RWPE1 (cell line): Measurements from ENCODE around the gene UBAP1L.
"Not testable (repeated sequence)": the region's sequence is repeated elsewhere in the genome, so short reads cannot be mapped to it uniquely, and the experiment has no call there.

Experiments used
- CTCF ChIA-PET: fragments of 350-600 bp; sonication (Branson Sonifier 250); formaldehyde crosslinking; extraction: SDS; loops from one replicate; lab custom pipeline; 2021; lab: Yijun Ruan, JAX
- POLR2A ChIA-PET: fragments of 400-600 bp; formaldehyde crosslinking; extraction: SDS; loops from one replicate; lab custom pipeline; 2020; ENCODE audit warnings: antibody characterized with exemption; ENCODE audit not compliant: low non-redundant PET; lab: Yijun Ruan, JAX
- DNase-seq: peaks from one replicate; pipeline ENCODE4 v3.0.0; 2012; ENCODE audit warnings: low spot score
- H3K27ac ChIP-seq: fragments of 450-650 bp; 2 replicates; pipeline ENCODE4 v1.5.1; 2017
- TF ChIP-seq, protein P1 (sequence below): fragments of 450-650 bp; conservative IDR thresholded peaks from 2 replicates; pipeline ENCODE4 v1.5.1; 2017; ENCODE audit warnings: low read depth, mild to moderate bottlenecking

UBAP1L gene

DNA sequence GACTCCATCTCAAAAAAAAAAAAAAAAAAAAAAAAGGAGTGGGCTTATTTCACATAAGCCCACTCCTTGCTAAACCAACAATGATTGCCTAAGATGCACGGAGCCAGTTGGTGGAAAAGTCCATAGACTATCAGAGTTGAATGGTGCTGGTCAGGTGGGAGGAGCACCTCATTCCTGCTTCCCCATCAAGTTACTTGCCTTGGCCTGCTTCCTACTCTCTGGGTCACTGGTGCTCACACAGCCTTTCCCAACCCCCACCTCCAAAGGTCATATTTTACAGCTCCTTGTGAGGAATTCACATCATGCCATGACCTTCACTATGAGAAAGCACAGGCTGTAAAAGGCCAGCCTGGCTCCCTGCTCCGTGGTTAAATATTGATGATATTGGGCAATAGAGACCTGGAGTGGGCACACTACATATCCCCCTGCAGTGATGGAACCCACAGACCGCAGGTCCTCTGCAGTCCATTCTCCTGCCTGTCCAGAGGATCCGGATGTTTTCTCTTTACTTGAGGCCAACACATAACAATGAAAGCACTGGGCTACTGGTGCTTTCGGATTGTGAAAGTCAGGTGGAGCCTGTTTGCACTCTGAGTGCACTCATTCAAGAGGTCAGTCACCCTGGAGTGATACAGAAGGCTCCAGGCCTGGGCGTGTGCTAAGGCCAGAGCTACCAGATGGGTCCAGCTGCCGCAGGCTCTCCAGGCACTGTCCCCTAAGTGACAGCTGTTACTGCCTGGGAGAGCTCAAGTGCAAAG, 70.1 kb downstream of the UBAP1L start, which contains the start of gene SLC51B:
TSS of gene SLC51B (plus strand) at position 664 of the 758 bp plus-strand sequence. CDS start 4,618 bp downstream, outside the sequence.
- POLR2A ChIA-PET, result no interaction called here
- CTCF ChIA-PET, result interaction anchor here (0.6 kb wide), 1 partner anchor 58 kb away, joined by 4 read pairs; no protein-coding TSS in a partner anchor
- TF ChIP-seq, protein P1, sequence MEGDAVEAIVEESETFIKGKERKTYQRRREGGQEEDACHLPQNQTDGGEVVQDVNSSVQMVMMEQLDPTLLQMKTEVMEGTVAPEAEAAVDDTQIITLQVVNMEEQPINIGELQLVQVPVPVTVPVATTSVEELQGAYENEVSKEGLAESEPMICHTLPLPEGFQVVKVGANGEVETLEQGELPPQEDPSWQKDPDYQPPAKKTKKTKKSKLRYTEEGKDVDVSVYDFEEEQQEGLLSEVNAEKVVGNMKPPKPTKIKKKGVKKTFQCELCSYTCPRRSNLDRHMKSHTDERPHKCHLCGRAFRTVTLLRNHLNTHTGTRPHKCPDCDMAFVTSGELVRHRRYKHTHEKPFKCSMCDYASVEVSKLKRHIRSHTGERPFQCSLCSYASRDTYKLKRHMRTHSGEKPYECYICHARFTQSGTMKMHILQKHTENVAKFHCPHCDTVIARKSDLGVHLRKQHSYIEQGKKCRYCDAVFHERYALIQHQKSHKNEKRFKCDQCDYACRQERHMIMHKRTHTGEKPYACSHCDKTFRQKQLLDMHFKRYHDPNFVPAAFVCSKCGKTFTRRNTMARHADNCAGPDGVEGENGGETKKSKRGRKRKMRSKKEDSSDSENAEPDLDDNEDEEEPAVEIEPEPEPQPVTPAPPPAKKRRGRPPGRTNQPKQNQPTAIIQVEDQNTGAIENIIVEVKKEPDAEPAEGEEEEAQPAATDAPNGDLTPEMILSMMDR, result no peak
- DNase-seq, result no peak
- H3K27ac ChIP-seq, result no peak within 1 kb of the TSS

- POLR2A ChIA-PET, H3K27ac ChIP-seq: not testable (repeated sequence)
- CTCF ChIA-PET, result interaction anchor here (0.8 kb wide), 1 partner anchor 10 kb away, joined by 5 read pairs; no protein-coding TSS in a partner anchor
- peak; percentile 62 for DNase-seq
Observed at GRCh38 chr15:65044218-65044617, 70.8 kb downstream of the UBAP1L start.

- H3K27ac ChIP-seq, result no peak overlapping the region
- TF ChIP-seq, protein P1, result no peak
- ChIA-PET CTCF (no interaction called here), POLR2A (no interaction called here)
- DNase-seq, result no peak
Observed at GRCh38 chr15:65042776-65043327, 72.1 kb downstream of the UBAP1L start.
